PC-9 (cell line): ENCODE results near the gene PROS1. TPM values are rescaled to one million over a fixed set of nuclear protein-coding genes. Genes with fewer than 3 reads are reported as not detected.
"Not testable (repeated sequence)": the region's sequence is repeated elsewhere in the genome, so short reads cannot be mapped to it uniquely, and the experiment has no call there.

Experiments
- BruUV-seq: library from RNA; stranded (reverse); fragments of 400-500 nt; replicated peaks from 2 replicates; lab custom pipeline; 2021; lab: Mats Ljungman, UMichigan
- CTCF ChIA-PET: fragments of 300-600 bp; sonication (Branson Sonifier 250); formaldehyde crosslinking; loops from one replicate; lab custom pipeline; 2022; ENCODE audit warnings: antibody characterized with exemption; lab: Charles Lee
- POLR2A ChIA-PET: fragments of 300-600 bp; sonication (Branson Sonifier 250); formaldehyde crosslinking; loops from one replicate; lab custom pipeline; 2022; ENCODE audit warnings: antibody characterized with exemption; ENCODE audit not compliant: unreplicated experiment; lab: Charles Lee
- DNase-seq, 2 experiments: peaks; one replicate each; pipeline versions ENCODE4 v3.0.0 to v3.0.0-alpha.2; 2015 to 2022; ENCODE audit warnings: mixed read lengths in 1 of 2
- H2AFZ ChIP-seq: fragments of 200-600 bp; sonication (generic); 2 replicates; pipeline ENCODE4 v1.8.1; 2017; ENCODE audit warnings: antibody characterized with exemption
- H3F3A ChIP-seq: fragments of 200-600 bp; sonication (generic); 2 replicates; pipeline ENCODE4 v1.8.1; 2017; ENCODE audit warnings: antibody characterized with exemption, mild to moderate bottlenecking, low read depth; ENCODE audit not compliant: insufficient read depth
- H3K27ac ChIP-seq: fragments of 200-600 bp; sonication (generic); 2 replicates; pipeline ENCODE4 v1.6.1; 2016; ENCODE audit warnings: mixed run types
- H3K27me3 ChIP-seq: fragments of 200-600 bp; sonication (generic); 2 replicates; pipeline ENCODE4 v1.6.1; 2016; ENCODE audit warnings: low read depth, mixed run types; ENCODE audit not compliant: insufficient read depth
- H3K36me3 ChIP-seq: fragments of 200-600 bp; sonication (generic); 2 replicates; pipeline ENCODE4 v1.6.1; 2016; ENCODE audit warnings: low read depth, mixed run types
- H3K4me1 ChIP-seq: fragments of 200-600 bp; sonication (generic); replicated peaks from 2 replicates; pipeline ENCODE4 v1.6.1; 2016; ENCODE audit warnings: mixed run types; ENCODE audit not compliant: insufficient read depth
- H3K4me2 ChIP-seq: fragments of 200-600 bp; sonication (generic); 2 replicates; pipeline ENCODE4 v1.6.1; 2017; ENCODE audit warnings: mixed run types
- H3K4me3 ChIP-seq: fragments of 200-600 bp; sonication (generic); 2 replicates; pipeline ENCODE4 v1.6.1; 2016; ENCODE audit warnings: mixed run types
- H3K79me2 ChIP-seq: fragments of 200-600 bp; sonication (generic); 2 replicates; pipeline ENCODE4 v1.6.1; 2017; ENCODE audit warnings: low read depth, mixed run types
- H3K9me2 ChIP-seq: fragments of 200-600 bp; sonication (generic); 2 replicates; pipeline ENCODE4 v1.8.1; 2017; ENCODE audit warnings: mild to moderate bottlenecking; ENCODE audit not compliant: insufficient read depth
- H3K9me3 ChIP-seq: fragments of 200-600 bp; sonication (generic); 2 replicates; pipeline ENCODE4 v1.8.1; 2016; ENCODE audit warnings: low read depth; ENCODE audit not compliant: insufficient read depth
- H4K20me1 ChIP-seq: fragments of 200-600 bp; sonication (generic); 2 replicates; pipeline ENCODE4 v1.8.1; 2017; ENCODE audit not compliant: insufficient read depth
- CTCF ChIP-seq: fragments of 200-600 bp; sonication (generic); conservative IDR thresholded peaks from 2 replicates; pipeline ENCODE4 v1.6.1; 2017; ENCODE audit warnings: mixed run types, antibody characterized with exemption, mild to moderate bottlenecking, moderate library complexity
- EZH2 ChIP-seq: fragments of 200-600 bp; sonication (generic); IDR thresholded peaks from 2 replicates; pipeline ENCODE4 v1.8.0; 2017; ENCODE audit warnings: antibody characterized with exemption, low read depth
- intact Hi-C: fragments of 100-400 bp; cut with micrococcal nuclease; formaldehyde crosslinking; loops from one replicate; pipeline ENCODE4 v1.10.0; 2022; ENCODE audit not compliant: unreplicated experiment
- total RNA-seq: library from RNA; stranded (reverse); gene quantifications from 2 replicates; pipeline ENCODE4 v1.2.3, GENCODE V29; 2021

PROS1 gene
- total RNA-seq, 1 experiment from 2014 or later = 0.57 TPM

GRCh38 chr3:93867425-93867824 is 106.3 kb downstream of the PROS1 start:
- Histone ChIP-seq H3K9me2 (no peaks in the 10 kb centered on the region), H3K4me2 (no peak overlapping the region), H3F3A (no peaks in the 10 kb centered on the region), H4K20me1 (no peaks in the 10 kb centered on the region), H3K27ac (no peak overlapping the region), H3K4me3 (no peak overlapping the region), H3K4me1 (no peaks in the 10 kb centered on the region), H2AFZ (no peak overlapping the region), H3K79me2 (no peaks in the 10 kb centered on the region), H3K9me3 (no peaks in the 10 kb centered on the region), H3K36me3 (no peaks in the 10 kb centered on the region), H3K27me3 (no peaks in the 10 kb centered on the region)
- POLR2A ChIA-PET = no interaction called here
- TF ChIP-seq EZH2 = no peak
- TF ChIP-seq CTCF = no peak
- intact Hi-C loops = no loop called here
- CTCF ChIA-PET = no interaction called here
- BruUV-seq = no TSS peak
- DNase-seq = no peak

GRCh38 chr3:93861017-93861416 is 112.7 kb downstream of the PROS1 start:
- CTCF ChIA-PET = no interaction called here
- no peak overlapping the region for H3K27ac ChIP-seq
- no peak overlapping the region for H2AFZ ChIP-seq
- no peaks in the 10 kb centered on the region for H3K79me2 ChIP-seq
- DNase-seq = no peak
- POLR2A ChIA-PET = no interaction called here
- H3F3A ChIP-seq = no peaks in the 10 kb centered on the region
- TF ChIP-seq EZH2 (no peak), CTCF (no peak)
- intact Hi-C loops = no loop called here
- H3K9me3 ChIP-seq = no peaks in the 10 kb centered on the region
- H3K27me3 ChIP-seq = no peaks in the 10 kb centered on the region
- no peaks in the 10 kb centered on the region for H3K36me3 ChIP-seq
- no peak overlapping the region for H3K4me3 ChIP-seq
- H4K20me1 ChIP-seq = no peaks in the 10 kb centered on the region
- no peak overlapping the region for H3K4me2 ChIP-seq
- H3K4me1 ChIP-seq = no peaks in the 10 kb centered on the region
- no peaks in the 10 kb centered on the region for H3K9me2 ChIP-seq
- BruUV-seq = no TSS peak

GRCh38 chr3:93855401-93855800 is 118.3 kb downstream of the PROS1 start:
- no TSS peak for BruUV-seq
- TF ChIP-seq EZH2 = no peak
- no peak for TF ChIP-seq CTCF
- CTCF ChIA-PET = no interaction called here
- intact Hi-C loops = loop anchor here (10.0 kb wide), 1 partner anchor 209 kb away; the partner anchor contains the start of genes DHFR2 and NSUN3
- Histone ChIP-seq H3K4me3 (no peak overlapping the region), H3K36me3 (no peaks in the 10 kb centered on the region), H3K9me2 (no peaks in the 10 kb centered on the region; the same call in 1 of the 2 replicates), H3K4me1 (no peaks in the 10 kb centered on the region), H3F3A (no peaks in the 10 kb centered on the region), H3K27ac (no peak overlapping the region), H3K79me2 (no peaks in the 10 kb centered on the region), H3K9me3 (no peaks in the 10 kb centered on the region), H4K20me1 (no peaks in the 10 kb centered on the region), H3K4me2 (no peak overlapping the region), H2AFZ (no peak overlapping the region), H3K27me3 (no peaks in the 10 kb centered on the region)
- DNase-seq = no peak
- POLR2A ChIA-PET = no interaction called here

GRCh38 chr3:93852228-93852627 is 121.5 kb downstream of the PROS1 start:
- H3K27ac ChIP-seq, H3F3A ChIP-seq, H3K4me3 ChIP-seq, DNase-seq, H4K20me1 ChIP-seq, H2AFZ ChIP-seq, BruUV-seq, H3K9me2 ChIP-seq, CTCF ChIA-PET, H3K4me1 ChIP-seq, H3K27me3 ChIP-seq, H3K36me3 ChIP-seq, POLR2A ChIA-PET, H3K9me3 ChIP-seq, H3K4me2 ChIP-seq, H3K79me2 ChIP-seq: not testable (repeated sequence)
- intact Hi-C loops = loop anchor here (10.0 kb wide), 1 partner anchor 213 kb away; the partner anchor contains the start of genes DHFR2 and NSUN3
